HG02885 (cell line): ENCODE data around the gene PIP5K1C.

Experiments used
- ATAC-seq: cut with Tn5 transposase; IDR thresholded peaks from one replicate; pipeline ENCODE4 v1.9.1; 2021; ENCODE audit warnings: mild to moderate bottlenecking; ENCODE audit not compliant: unreplicated experiment, poor library complexity

The PIP5K1C gene

GRCh38 chr19:3664879-3665642 lies 35.2 kb downstream of the PIP5K1C start:
- ATAC-seq: no peak

- ATAC-seq: no peak
Measured at GRCh38 chr19:3663838-3664237, 36.4 kb downstream of the PIP5K1C start.

- ATAC-seq: no peak
Measured at GRCh38 chr19:3661284-3662238, 38.7 kb downstream of the PIP5K1C start.

GRCh38 chr19:3660493-3661219 lies 39.6 kb downstream of the PIP5K1C start:
- ATAC-seq: no peak

GRCh38 chr19:3659746-3660112 lies 40.5 kb downstream of the PIP5K1C start:
- no peak for ATAC-seq

GRCh38 chr19:3658870-3659745 lies 41.2 kb downstream of the PIP5K1C start:
- ATAC-seq: no peak

GRCh38 chr19:3658004-3658869 lies 42.0 kb downstream of the PIP5K1C start:
- no peak for ATAC-seq

- no peak for ATAC-seq
Measured at GRCh38 chr19:3657395-3657769, 42.9 kb downstream of the PIP5K1C start.

GRCh38 chr19:3656747-3657394 lies 43.4 kb downstream of the PIP5K1C start:
- ATAC-seq: no peak

GRCh38 chr19:3656073-3656746 lies 44.1 kb downstream of the PIP5K1C start:
- no peak for ATAC-seq

- ATAC-seq: no peak
Measured at GRCh38 chr19:3655402-3656072, 44.7 kb downstream of the PIP5K1C start.

- no peak for ATAC-seq
Measured at GRCh38 chr19:3653865-3654513, 46.3 kb downstream of the PIP5K1C start.

- ATAC-seq: no peak
Measured at GRCh38 chr19:3653081-3653795, 47.0 kb downstream of the PIP5K1C start.

- ATAC-seq: no peak
Measured at GRCh38 chr19:3652422-3652821, 47.8 kb downstream of the PIP5K1C start.

GRCh38 chr19:3651684-3652083 lies 48.6 kb downstream of the PIP5K1C start:
- ATAC-seq: no peak

GRCh38 chr19:3649888-3650287 lies 50.4 kb downstream of the PIP5K1C start:
- ATAC-seq: no peak
